Measurements from ENCODE around the gene TXNRD2.

- TF ChIP-seq CTCF (conservative IDR thresholded peaks at IDR 0.05; ENCODE audit: low read depth, low read length) = no peak
- no peak for TF ChIP-seq EZH2 (IDR thresholded peaks at IDR 0.05; ENCODE audit: low read length, unreplicated experiment)
- no peak for TF ChIP-seq EZH2phosphoT487 (IDR thresholded peaks at IDR 0.05; ENCODE audit: borderline replicate concordance, low read length)
These were observed 84.2 kb downstream of the TXNRD2 start for GRCh38 chr22:19857382-19857781.

Measured in PC-3 (cell line).